ENCODE results near the gene MFAP2.

Gene MFAP2

DNA sequence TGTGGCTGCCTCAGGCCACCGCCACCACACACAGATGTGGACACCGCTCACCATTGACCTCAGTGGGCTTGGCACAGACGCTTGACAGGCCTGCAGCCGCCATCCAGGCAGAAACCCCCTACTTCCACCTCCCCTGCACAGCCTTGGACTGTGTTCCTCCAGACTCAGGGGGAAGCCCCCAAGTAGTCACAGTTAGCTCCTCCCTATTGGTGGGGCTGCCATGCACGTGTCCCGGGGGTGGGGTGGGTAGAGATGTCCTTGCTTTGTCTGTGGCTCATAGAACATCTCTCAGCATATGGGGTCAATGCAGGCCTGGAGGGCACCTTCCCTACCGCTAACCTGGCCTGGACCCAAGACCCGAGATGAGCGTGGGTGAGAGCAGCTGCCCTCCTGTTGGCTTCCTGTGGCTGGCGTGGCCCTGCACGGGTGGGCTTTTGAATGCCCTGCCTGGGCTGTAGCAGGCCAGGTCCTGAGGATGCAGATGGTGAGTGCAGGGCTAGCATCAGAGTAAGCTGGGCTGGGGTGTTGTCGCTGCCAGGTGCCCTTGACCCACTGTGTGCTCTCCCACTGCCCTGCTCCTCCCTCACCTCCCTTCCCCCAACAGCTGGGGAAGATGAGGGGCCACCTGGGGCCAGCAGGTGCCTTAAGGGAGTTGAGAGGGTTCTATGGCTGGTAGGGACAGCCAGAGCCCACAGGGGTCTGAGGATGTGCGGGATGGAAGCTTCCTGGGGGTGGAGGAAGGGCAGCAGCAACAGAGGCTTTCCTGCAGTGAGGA is 52.5 kb downstream of the MFAP2 start:
- Histone ChIP-seq H3K9ac (no peak overlapping the region), H3K4me2 (no peak overlapping the region)

DNA sequence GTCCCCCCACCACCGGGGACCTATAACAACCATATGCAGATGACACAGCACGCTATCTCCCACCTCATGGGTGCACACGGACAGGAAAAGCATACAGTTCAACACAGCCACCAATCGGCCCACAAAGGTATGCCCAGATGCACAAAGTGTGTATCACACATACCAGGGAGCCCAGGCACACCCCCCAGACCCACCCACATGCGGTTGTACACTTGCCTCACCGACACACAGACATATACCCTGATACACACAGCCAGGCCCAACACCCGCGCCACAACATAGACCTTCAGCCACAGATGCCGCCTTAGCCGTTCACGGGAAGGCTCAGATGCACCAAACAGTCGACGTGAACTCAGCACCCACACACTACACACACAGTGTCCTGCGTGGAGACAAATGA is 53.2 kb downstream of the MFAP2 start:
- Histone ChIP-seq H2AFZ (ENCODE audit: low read depth) (no peak overlapping the region), H3K4me1 (ENCODE audit: low read depth, poor library complexity, severe bottlenecking) (peaks cover 12% of the 10 kb centered on the region), H3K79me2 (ENCODE audit: insufficient read depth, low read depth) (no peaks in the 10 kb centered on the region), H3K36me3 (ENCODE audit: insufficient read depth) (no peaks in the 10 kb centered on the region), H3K4me3 (IDR thresholded peaks at IDR 0.05; ENCODE audit: insufficient read depth, low read depth, low read length) (no peak overlapping the region), H3K27me3 (ENCODE audit: insufficient read depth, low read depth) (no peaks in the 10 kb centered on the region), H3K4me2 (no peak overlapping the region), H3K9ac (no peak overlapping the region), H4K20me1 (ENCODE audit: insufficient read depth) (no peaks in the 10 kb centered on the region), H3K27ac (no peak overlapping the region)
- TF ChIP-seq, protein P1, sequence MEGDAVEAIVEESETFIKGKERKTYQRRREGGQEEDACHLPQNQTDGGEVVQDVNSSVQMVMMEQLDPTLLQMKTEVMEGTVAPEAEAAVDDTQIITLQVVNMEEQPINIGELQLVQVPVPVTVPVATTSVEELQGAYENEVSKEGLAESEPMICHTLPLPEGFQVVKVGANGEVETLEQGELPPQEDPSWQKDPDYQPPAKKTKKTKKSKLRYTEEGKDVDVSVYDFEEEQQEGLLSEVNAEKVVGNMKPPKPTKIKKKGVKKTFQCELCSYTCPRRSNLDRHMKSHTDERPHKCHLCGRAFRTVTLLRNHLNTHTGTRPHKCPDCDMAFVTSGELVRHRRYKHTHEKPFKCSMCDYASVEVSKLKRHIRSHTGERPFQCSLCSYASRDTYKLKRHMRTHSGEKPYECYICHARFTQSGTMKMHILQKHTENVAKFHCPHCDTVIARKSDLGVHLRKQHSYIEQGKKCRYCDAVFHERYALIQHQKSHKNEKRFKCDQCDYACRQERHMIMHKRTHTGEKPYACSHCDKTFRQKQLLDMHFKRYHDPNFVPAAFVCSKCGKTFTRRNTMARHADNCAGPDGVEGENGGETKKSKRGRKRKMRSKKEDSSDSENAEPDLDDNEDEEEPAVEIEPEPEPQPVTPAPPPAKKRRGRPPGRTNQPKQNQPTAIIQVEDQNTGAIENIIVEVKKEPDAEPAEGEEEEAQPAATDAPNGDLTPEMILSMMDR (conservative IDR thresholded peaks at IDR 0.05; ENCODE audit: low read depth, low read length) = no peak

More for the DNA sequence above, 52.5 kb downstream of the MFAP2 start:
- Histone ChIP-seq H3K27me3 (ENCODE audit: insufficient read depth, low read depth) (no peaks in the 10 kb centered on the region), H3K79me2 (ENCODE audit: insufficient read depth, low read depth) (no peaks in the 10 kb centered on the region), H3K4me1 (ENCODE audit: low read depth, poor library complexity, severe bottlenecking) (peaks cover 12% of the 10 kb centered on the region), H2AFZ (ENCODE audit: low read depth) (no peak overlapping the region), H3K36me3 (ENCODE audit: insufficient read depth) (no peaks in the 10 kb centered on the region), H4K20me1 (ENCODE audit: insufficient read depth) (no peaks in the 10 kb centered on the region), H3K4me3 (IDR thresholded peaks at IDR 0.05; ENCODE audit: insufficient read depth, low read depth, low read length) (no peak overlapping the region), H3K27ac (no peak overlapping the region)
- TF ChIP-seq, protein P1 (conservative IDR thresholded peaks at IDR 0.05; ENCODE audit: low read depth, low read length) = no peak

DNA sequence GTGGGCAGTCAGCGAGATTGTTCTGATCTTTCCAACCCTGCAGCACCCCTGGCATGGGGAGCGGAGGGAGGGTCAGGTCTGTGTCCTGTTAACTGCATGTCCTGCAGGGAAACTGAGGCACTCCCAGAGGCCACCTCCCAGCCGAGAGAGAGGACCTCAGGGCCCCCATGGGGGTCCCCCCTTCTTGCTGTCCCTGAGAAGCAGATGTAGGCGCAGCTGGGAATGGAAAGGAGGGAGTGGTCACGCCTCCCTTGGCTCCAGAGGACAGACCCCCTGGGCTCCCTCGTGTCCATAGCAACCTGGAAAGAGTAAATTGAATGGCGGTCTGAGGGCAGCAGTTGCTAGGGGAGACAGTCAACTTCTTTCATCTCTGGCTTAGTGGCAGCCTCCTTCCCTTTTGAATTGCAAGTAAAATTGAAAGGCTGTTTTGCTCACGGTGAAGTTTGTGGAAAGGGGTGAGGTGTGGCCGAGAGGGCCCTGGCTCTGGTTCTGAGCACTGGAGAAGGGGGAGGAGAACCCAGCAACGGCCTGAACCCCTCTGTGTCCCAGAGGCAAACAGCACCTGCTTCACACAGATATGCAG is 53.8 kb downstream of the MFAP2 start:
- Histone ChIP-seq H3K4me1 (ENCODE audit: low read depth, poor library complexity, severe bottlenecking) (peaks cover 12% of the 10 kb centered on the region), H2AFZ (ENCODE audit: low read depth) (no peak overlapping the region), H3K4me2 (no peak overlapping the region), H3K27me3 (ENCODE audit: insufficient read depth, low read depth) (no peaks in the 10 kb centered on the region), H4K20me1 (ENCODE audit: insufficient read depth) (no peaks in the 10 kb centered on the region), H3K27ac (no peak overlapping the region), H3K4me3 (IDR thresholded peaks at IDR 0.05; ENCODE audit: insufficient read depth, low read depth, low read length) (no peak overlapping the region), H3K9ac (no peak overlapping the region), H3K36me3 (ENCODE audit: insufficient read depth) (no peaks in the 10 kb centered on the region), H3K79me2 (ENCODE audit: insufficient read depth, low read depth) (no peaks in the 10 kb centered on the region)
- TF ChIP-seq, protein P1 (conservative IDR thresholded peaks at IDR 0.05; ENCODE audit: low read depth, low read length) = no peak

DNA sequence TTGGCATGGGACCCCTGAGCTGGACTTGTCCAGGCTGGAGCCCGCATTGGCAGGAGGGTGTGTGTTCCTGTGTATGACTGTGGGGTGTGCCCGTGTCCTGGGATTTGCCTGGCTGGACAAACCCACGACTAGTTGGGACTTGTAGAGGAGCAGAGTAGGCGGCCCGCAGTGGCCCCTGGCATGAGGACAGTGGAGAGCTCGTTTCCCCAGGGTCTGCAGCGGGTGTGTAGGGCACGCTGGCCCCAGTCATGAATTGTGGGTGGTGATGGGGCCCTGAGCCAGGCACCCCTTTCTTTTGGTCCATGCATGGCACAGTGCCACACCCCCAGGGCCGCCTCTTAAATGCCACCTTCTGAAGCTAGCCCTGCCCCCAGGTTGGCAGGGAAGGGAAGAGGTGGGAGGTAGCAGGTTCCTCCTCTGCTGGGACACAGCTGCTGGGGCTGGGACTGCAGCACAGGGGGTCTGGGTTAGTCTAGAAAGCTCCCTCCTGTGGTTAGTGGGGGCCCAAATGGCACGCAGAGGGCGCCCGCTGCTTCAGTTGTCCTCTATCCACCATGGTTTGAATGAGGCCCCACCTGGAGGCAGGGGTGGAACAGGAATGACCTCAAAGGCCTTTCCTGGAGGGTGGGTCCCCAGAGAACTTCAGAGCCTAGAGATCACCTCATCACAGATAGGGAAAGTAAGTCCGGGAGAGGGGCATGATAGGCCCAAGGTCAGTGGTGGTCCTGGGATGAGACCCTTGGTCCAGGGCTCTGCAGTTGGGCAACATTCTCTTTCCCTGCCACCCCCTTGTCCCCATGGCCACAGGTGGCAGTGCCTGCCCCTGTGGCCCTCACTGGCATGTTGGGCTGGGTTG is 54.6 kb downstream of the MFAP2 start:
- Histone ChIP-seq H3K9ac (no peak overlapping the region), H3K4me2 (no peak overlapping the region), H3K79me2 (ENCODE audit: insufficient read depth, low read depth) (no peaks in the 10 kb centered on the region), H4K20me1 (ENCODE audit: insufficient read depth) (no peaks in the 10 kb centered on the region), H3K27me3 (ENCODE audit: insufficient read depth, low read depth) (no peaks in the 10 kb centered on the region), H3K27ac (no peak overlapping the region), H3K36me3 (ENCODE audit: insufficient read depth) (no peaks in the 10 kb centered on the region), H2AFZ (ENCODE audit: low read depth) (no peak overlapping the region), H3K4me3 (IDR thresholded peaks at IDR 0.05; ENCODE audit: insufficient read depth, low read depth, low read length) (no peak overlapping the region), H3K4me1 (ENCODE audit: low read depth, poor library complexity, severe bottlenecking) (peaks cover 12% of the 10 kb centered on the region)
- TF ChIP-seq, protein P1 (conservative IDR thresholded peaks at IDR 0.05; ENCODE audit: low read depth, low read length) = no peak
